ENCODE measurements around the gene GRIP2.

GRCh38 chr3:14533457-14533958, 6.6 kb downstream of the GRIP2 start:
- TF ChIP-seq CTCF (conservative IDR thresholded peaks at IDR 0.05; ENCODE audit: low read depth, low read length) (no peak), EZH2 (IDR thresholded peaks at IDR 0.05; ENCODE audit: borderline replicate concordance, low read depth, low read length, poor library complexity, severe bottlenecking) (no peak)
